Measurements from ENCODE around the gene RNF123. TPM values are rescaled to one million over a fixed set of nuclear protein-coding genes. Genes with fewer than 3 reads are reported as not detected.

The RNF123 gene
- 24.1 and 33.9 TPM in 2 replicates for total RNA-seq

GRCh38 chr3:49689046-49689907 is at the start of gene RNF123, which contains the start of gene MST1:
Gene RNF123, plus strand, starts transcription at chr3:49689557. Its CDS starts 1,609 bp downstream, at chr3:49691166.
Gene MST1, minus strand, starts transcription at chr3:49689474. Its CDS starts 783 bp downstream, at chr3:49688691.

GRCh38 chr3:49673715-49674496 is 15.5 kb upstream of the RNF123 start, which contains the start of gene APEH:
Gene APEH, plus strand, starts transcription at chr3:49674351. Its CDS starts 51 bp downstream, at chr3:49674402.

DNA sequence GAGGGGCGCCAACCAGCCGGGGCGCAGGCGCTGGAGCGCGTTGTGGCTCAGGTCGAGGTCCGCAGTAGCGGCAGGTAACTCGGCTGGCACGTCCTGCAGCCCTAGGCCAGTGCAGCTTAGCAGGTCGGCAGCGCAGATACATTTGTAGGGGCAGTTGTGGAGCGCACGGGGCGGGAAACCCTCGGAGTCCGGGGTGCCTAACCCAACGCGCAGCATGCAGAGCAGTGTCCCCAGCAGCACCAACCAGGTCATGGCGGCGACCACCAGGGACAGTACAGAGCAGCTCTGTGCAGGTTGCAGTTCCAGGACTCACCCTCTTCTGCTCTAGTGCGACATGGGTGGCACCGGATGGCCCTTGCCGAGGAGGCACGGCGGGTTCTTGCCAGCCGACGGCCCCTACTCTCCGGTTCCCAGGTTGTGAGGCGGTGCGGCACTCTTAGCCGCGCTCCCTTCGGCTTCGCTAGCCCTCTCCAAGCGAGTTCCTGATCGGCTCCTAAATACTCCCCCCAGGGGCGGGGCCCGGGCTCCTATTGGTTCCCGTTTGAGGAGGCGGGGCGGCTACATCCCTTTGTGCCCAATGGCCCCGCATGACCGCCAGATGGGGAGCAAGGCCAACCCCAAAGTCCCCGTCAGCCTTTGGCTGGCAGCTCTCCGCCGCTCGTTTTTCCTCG is 30.0 kb downstream of the RNF123 start, which contains the start of gene AMIGO3:
Gene AMIGO3, minus strand, starts transcription at position 471 of the 671 bp plus-strand sequence. Its CDS starts 219 bp downstream, at position 252.

DNA sequence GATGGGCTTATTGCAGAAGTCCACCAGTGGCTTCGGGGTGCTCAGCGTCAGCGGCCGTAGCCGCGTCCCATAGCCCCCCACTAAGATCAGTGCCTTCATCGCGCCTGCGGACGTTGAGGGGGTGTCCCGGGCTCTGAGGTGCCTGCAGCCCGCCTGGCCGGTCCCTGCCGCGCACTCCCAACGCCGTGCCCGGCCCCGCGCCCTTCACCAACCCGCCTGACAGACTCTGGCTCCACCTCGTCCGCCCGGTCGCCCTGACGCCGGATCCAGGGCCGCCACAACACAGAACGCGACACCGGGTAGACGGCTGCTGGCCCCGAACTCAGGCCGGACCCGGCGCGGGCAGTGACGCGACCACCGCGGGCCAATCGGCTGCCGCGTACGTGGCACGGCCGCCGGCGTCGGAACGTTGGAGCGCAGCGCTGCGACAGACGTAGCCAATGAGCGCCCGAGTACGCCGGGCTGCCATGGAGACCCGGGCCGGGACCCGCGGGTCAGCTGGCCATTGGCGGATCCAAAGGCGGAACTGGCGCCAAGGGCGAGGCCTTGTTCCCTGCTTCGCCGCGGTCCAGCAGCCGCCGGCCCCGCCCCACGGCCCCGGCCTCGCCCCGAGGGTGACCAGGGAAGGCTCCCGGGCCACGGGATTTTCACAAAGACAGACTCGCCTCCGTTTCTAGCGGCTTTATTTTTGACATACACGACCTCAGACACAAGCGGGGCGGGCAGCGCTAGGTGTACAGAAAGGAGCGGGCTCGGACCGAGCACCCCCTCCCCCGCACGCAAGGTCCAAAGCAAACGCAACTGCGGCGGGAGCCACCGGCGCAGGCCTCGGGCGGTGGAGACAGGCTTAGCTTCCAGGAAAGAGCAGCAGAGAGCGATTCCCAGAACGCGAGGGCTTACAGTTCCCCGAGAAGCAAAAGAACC is 34.5 kb downstream of the RNF123 start, which contains the start of gene GMPPB:
Gene GMPPB, minus strand, starts transcription at position 324 of the 924 bp plus-strand sequence. Its CDS starts 225 bp downstream, at position 99.

Other genes starting within 250 kb of the RNF123 start
- gene DAG1, start 219.3 kb upstream of the RNF123 start, total RNA-seq = 40.0 and 49.7 TPM in 2 replicates
- gene BSN, start 135.1 kb upstream of the RNF123 start, total RNA-seq = under 0.01 and 0.12 TPM in 2 replicates
- 173 TPM in 2 replicates for gene APEH, start 15.2 kb upstream of the RNF123 start, total RNA-seq
- 5.4 and 6.2 TPM in 2 replicates for gene MST1, start 83 bp upstream of the RNF123 start, total RNA-seq
- 1.1 TPM in 1 of 2 replicates, not detected in the other for gene AMIGO3, start 30.1 kb downstream of the RNF123 start, total RNA-seq
- gene GMPPB, start 34.4 kb downstream of the RNF123 start, total RNA-seq = 59.5 and 68.9 TPM in 2 replicates
- gene IP6K1, start 97.0 kb downstream of the RNF123 start, total RNA-seq = 30.5 and 31.8 TPM in 2 replicates
- gene CDHR4, start 110.3 kb downstream of the RNF123 start, total RNA-seq = 0.12 TPM in 1 of 2 replicates, not detected in the other
- 3.7 and 5.4 TPM in 2 replicates for gene INKA1, start 113.7 kb downstream of the RNF123 start, total RNA-seq
- 32.4 and 52.2 TPM in 2 replicates for gene UBA7, start 124.4 kb downstream of the RNF123 start, total RNA-seq
- 3.1 and 10.5 TPM in 2 replicates for gene TRAIP, start 167.0 kb downstream of the RNF123 start, total RNA-seq
- not detected in 2 replicates for gene CAMKV, start 180.3 kb downstream of the RNF123 start, total RNA-seq
- 0.25 and 0.33 TPM in 2 replicates for gene MST1R, start 214.3 kb downstream of the RNF123 start, total RNA-seq
- gene MON1A, start 240.3 kb downstream of the RNF123 start, total RNA-seq = 14.1 and 14.3 TPM in 2 replicates